HepG2 (cell line): ENCODE data around the gene SCMH1.

Experiments used
- CEBPB ChIP-seq: IDR thresholded peaks from 2 replicates; pipeline ENCODE4 v1.6.1; 2011; ENCODE audit warnings: low read depth, low read length, improper control_type of control experiment, borderline replicate concordance
- CTCF ChIP-seq: sonication (generic); formaldehyde crosslinking; IDR thresholded peaks from 2 replicates; pipeline ENCODE4 v1.5.0; 2020; ENCODE audit warnings: mild to moderate bottlenecking, missing genetic modification reagents, moderate library complexity
- DNMT3B ChIP-seq: conservative IDR thresholded peaks from 2 replicates; pipeline ENCODE4 v1.6.1; 2016; ENCODE audit warnings: missing biosample characterization, control low read depth
- ELF1 ChIP-seq: sonication (generic); formaldehyde crosslinking; IDR thresholded peaks from 2 replicates; pipeline ENCODE4 v1.4.0; 2020; ENCODE audit warnings: missing genetic modification reagents
- GTF2F1 ChIP-seq: fragments of 150-350 bp; IDR thresholded peaks from 2 replicates; pipeline ENCODE4 v1.6.1; 2014; ENCODE audit warnings: low read length
- HNF1B ChIP-seq: sonication (generic); formaldehyde crosslinking; IDR thresholded peaks from 2 replicates; pipeline ENCODE4 v1.5.1; 2020; ENCODE audit warnings: mild to moderate bottlenecking, moderate library complexity, missing genetic modification reagents
- KAT8 ChIP-seq: IDR thresholded peaks from 2 replicates; pipeline ENCODE4 v1.6.1; 2016; ENCODE audit warnings: missing genetic modification reagents, missing compliant biosample characterization
- MXI1 ChIP-seq: IDR thresholded peaks from 3 replicates; pipeline ENCODE4 v1.6.1; 2012; ENCODE audit warnings: low read depth, low read length, inconsistent platforms, borderline replicate concordance
- POLR2A ChIP-seq, 2 experiments: IDR thresholded peaks; 2 replicates each; pipeline ENCODE4 v1.6.1; 2011; ENCODE audit warnings: low read depth in 2 of 2, low read length in 2 of 2, mild to moderate bottlenecking in 1 of 2, moderate library complexity in 1 of 2; ENCODE audit not compliant: insufficient read depth in 1 of 2
- RXRA ChIP-seq: sonication (generic); formaldehyde crosslinking; IDR thresholded peaks from 2 replicates; pipeline ENCODE4 v1.5.1; 2020; ENCODE audit warnings: missing genetic modification reagents
- SOX6 ChIP-seq, 2 experiments: fragments of 450-650 bp in 1 of 2; sonication (generic) in 1 of 2; formaldehyde crosslinking in 1 of 2; IDR thresholded peaks; 2 replicates each; pipeline versions ENCODE4 v1.4.0 to v1.6.1; 2017 to 2020; ENCODE audit warnings: antibody characterized with exemption in 1 of 2, mild to moderate bottlenecking in 1 of 2, missing genetic modification reagents in 1 of 2
- USF2 ChIP-seq, 2 experiments: sonication (generic) in 1 of 2; formaldehyde crosslinking in 1 of 2; IDR thresholded peaks; 2 replicates each; pipeline versions ENCODE4 v1.5.1 to v1.6.1; 2011 to 2020; ENCODE audit warnings: borderline replicate concordance in 1 of 2, low read depth in 1 of 2, low read length in 1 of 2, mild to moderate bottlenecking in 1 of 2, missing genetic modification reagents in 1 of 2, moderate library complexity in 1 of 2
- ZNF496 ChIP-seq: sonication (generic); formaldehyde crosslinking; IDR thresholded peaks from 2 replicates; pipeline ENCODE4 v1.8.1; 2023; ENCODE audit warnings: mild to moderate bottlenecking, moderate library complexity, missing genetic modification reagents; ENCODE audit not compliant: insufficient replicate concordance

- TF ChIP-seq GTF2F1, result no peak
- TF ChIP-seq CTCF (CRISPR knock-in tag), result no peak
- TF ChIP-seq ZNF496 (CRISPR knock-in tag), result no peak
- TF ChIP-seq MXI1, result no peak
- no peak for TF ChIP-seq RXRA
- no peak for TF ChIP-seq CEBPB
- TF ChIP-seq ELF1 (CRISPR knock-in tag), result no peak
- TF ChIP-seq SOX6 (IDR thresholded peaks at IDR 0.05), result no peak
- no peak for TF ChIP-seq SOX6 (CRISPR knock-in tag; IDR thresholded peaks at IDR 0.05)
- TF ChIP-seq DNMT3B (CRISPR knock-in tag), result no peak
- no peak for TF ChIP-seq POLR2A (IDR thresholded peaks at IDR 0.05; ENCODE audit: insufficient read depth in 1 of 2, low read depth in 2 of 2, low read length in 2 of 2)
- no peak for TF ChIP-seq USF2 (IDR thresholded peaks at IDR 0.05; ENCODE audit: low read depth, low read length)
- no peak for TF ChIP-seq USF2 (CRISPR knock-in tag; IDR thresholded peaks at IDR 0.05; ENCODE audit: borderline replicate concordance)
- no peak for TF ChIP-seq HNF1B (CRISPR knock-in tag)
- TF ChIP-seq KAT8 (CRISPR knock-in tag), result no peak
Observed at GRCh38 chr1:41192456-41193178, 49.5 kb downstream of the SCMH1 start.
